ENCODE results near the gene MRM3.

DNA sequence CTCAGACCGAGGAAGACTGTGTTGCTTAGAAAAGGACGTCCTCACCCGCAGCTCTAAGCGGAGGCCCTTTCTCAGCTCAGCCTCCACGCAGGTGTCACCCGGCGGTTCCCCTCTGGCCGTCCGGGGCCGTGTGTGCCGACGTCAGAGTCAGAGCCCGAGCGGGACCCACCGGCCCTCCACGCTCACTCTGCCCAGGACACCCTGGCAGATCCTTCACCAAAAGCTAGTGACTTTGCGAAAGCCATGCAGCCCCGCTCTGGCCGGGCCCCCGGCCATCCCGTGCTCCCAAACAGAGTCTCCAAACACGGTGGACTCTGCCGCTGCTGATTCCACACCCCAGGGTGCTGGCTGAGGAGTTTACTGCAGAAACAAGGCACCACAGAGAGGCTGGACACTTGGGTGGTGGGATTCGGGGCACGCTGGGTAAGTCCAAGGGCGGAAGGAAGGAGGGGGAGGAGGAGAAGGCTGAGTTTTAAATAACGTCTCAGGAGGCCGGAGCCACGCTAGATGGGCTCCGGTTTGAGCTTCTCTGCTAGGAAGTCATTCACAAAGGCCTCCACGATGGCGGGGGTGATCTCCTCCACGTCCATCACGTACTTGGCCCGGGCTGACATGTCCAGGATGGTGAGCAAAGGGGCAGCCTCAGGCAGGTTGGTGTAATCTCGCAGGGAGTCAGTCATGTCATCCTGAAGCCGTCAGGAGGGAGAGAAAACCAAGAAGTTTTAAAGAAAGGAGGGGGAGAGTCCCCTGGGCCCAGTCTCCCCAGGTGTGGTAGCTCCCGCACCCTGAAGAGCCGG lies 18.5 kb downstream of the MRM3 start:
- no peak for TF ChIP-seq CTCF (IDR thresholded peaks at IDR 0.05)
- TF ChIP-seq POLR2A (IDR thresholded peaks at IDR 0.05), result no peak

Data from gastroesophageal sphincter (tissue), 3 donors.